Measurements from ENCODE around the gene GALNT2. TPM values are rescaled to one million over a fixed set of nuclear protein-coding genes. Genes with fewer than 3 reads are reported as not detected.

GALNT2 gene
- total and polyA plus RNA-seq, 2 of the 4 experiments (the other 2 are of a cell fraction): 50.4 to 189 TPM

DNA sequence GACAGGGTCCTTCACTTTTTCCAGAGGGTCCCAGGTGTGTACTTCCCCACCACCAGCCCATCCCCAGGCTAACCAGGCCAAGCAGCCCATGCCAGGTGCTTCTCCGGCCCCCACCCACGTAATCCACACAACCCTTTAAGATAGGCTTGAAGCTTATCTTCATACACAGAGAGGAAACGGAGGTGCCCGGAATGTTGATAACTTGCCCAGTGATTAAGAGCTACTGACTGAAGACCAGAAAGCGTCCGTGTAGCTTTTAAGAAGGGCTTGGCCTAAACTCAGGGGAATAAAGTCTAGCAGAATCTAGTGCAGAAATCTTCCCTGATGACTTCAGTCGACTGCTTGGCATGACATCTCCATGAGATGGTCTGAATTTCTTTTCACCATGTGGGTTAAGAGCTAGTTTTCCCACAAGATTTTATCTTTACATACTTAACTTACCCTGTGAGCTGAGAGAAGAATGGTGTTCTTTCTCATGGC, 138.7 kb downstream of the GALNT2 start:
- BruUV-seq (replicated peaks): no TSS peak
- Histone ChIP-seq H2AFZ (replicated peaks; ENCODE audit: low read length, poor library complexity) (no peak overlapping the region), H3K4me2 (ENCODE audit: low read depth, low read length) (no peak overlapping the region), H3K27me3 (ENCODE audit: control insufficient read depth, insufficient read depth, low read length) (no peaks in the 10 kb centered on the region), H3K9me1 (ENCODE audit: insufficient read depth, low read length) (peaks cover 19% of the 10 kb centered on the region), H3K79me1 (ENCODE audit: low read depth in 1 of 2, low read length in 2 of 2) (peaks cover 38 to 47% of the 10 kb centered on the region in 2 experiments), H2AK9ac (replicated peaks; ENCODE audit: low read depth, low read length, poor library complexity) (no peak overlapping the region), H3K23ac (ENCODE audit: low read depth, low read length) (no peak overlapping the region), H4K8ac (ENCODE audit: low read depth in 2 of 2, low read length in 2 of 2) (no peak overlapping the region), H3K36me3 (ENCODE audit: control insufficient read depth, insufficient read depth, low read length) (peaks cover 16% of the 10 kb centered on the region), H3K56ac (ENCODE audit: extremely low read depth, insufficient read depth, low read length) (no peak overlapping the region), H3K27ac (ENCODE audit: insufficient read depth, low read length) (no peak overlapping the region), H2BK120ac (ENCODE audit: low read depth, low read length) (no peak overlapping the region), H3K4ac (ENCODE audit: low read depth, low read length) (no peak overlapping the region), H4K20me1 (ENCODE audit: insufficient read depth, low read length) (peaks cover 30% of the 10 kb centered on the region), H3K18ac (ENCODE audit: low read depth, low read length) (no peak overlapping the region), H3K9ac (ENCODE audit: low read depth, low read length) (no peak overlapping the region), H2BK5ac (ENCODE audit: low read depth, low read length, poor library complexity, severe bottlenecking) (no peak overlapping the region), H2BK20ac (ENCODE audit: low read depth, low read length) (no peak overlapping the region), H3K14ac (replicated peaks; ENCODE audit: low read depth, low read length) (no peak overlapping the region), H4K5ac (ENCODE audit: low read depth, low read length) (no peak overlapping the region), H3K9me3 (ENCODE audit: control insufficient read depth, insufficient read depth, low read length) (no peaks in the 10 kb centered on the region), H3K4me3 (ENCODE audit: insufficient read depth, low read depth, low read length) (no peak overlapping the region), H3K4me1 (ENCODE audit: control insufficient read depth, insufficient read depth, low read length) (peaks cover 11% of the 10 kb centered on the region), H2BK15ac (ENCODE audit: low read depth, low read length) (no peak overlapping the region), H2AK5ac (ENCODE audit: low read depth, low read length) (no peak overlapping the region), H4K91ac (ENCODE audit: insufficient read depth, low read depth, low read length) (no peak overlapping the region)
- DNase-seq: peak; percentile 65
- CTCF ChIA-PET: no interaction called here
- dilution Hi-C loops (cut with HindIII; ENCODE audit: low sequenced_read_pairs, unreplicated experiment): no loop called here
- in situ Hi-C loops (cut with MboI; ENCODE audit: low sequenced_read_pairs): no loop called here
- no peak for TF ChIP-seq CEBPB (IDR thresholded peaks at IDR 0.05; ENCODE audit: low read depth, low read length)
- POLR2A ChIA-PET (ENCODE audit: unreplicated experiment): no interaction called here
- intact Hi-C loops (cut with micrococcal nuclease): no loop called here
- WGBS, 2 experiments (ENCODE audit: extremely low coverage in 2 of 2, insufficient read length in 1 of 2): no CpG with 5 or more reads among the region's 7 CpGs
- ATAC-seq (ENCODE audit: low read depth): no peak

Data from IMR-90 (cell line).